ENCODE measurements around the gene ZNF182. TPM values are rescaled to one million over a fixed set of nuclear protein-coding genes. Genes with fewer than 3 reads are reported as not detected.
A peak's percentile ranks its signal among the peaks of the same experiment; 100 is the strongest.
"Not testable (repeated sequence)": the region's sequence is repeated elsewhere in the genome, so short reads cannot be mapped to it uniquely, and the experiment has no call there.

Gene ZNF182
- total RNA-seq, 1 donor from 2014 or later, result 7.9 TPM

GRCh38 chrX:48021026-48021900 is 17.5 kb upstream of the ZNF182 start:
- Mint-ChIP-seq H3K4me1 (peaks cover 4% of the 10 kb centered on the region), H3K4me3 (peak overlapping the region; percentile 90), H3K36me3 (peaks cover 2% of the 10 kb centered on the region), H3K9me3 (peaks cover 20% of the 10 kb centered on the region), H3K27me3 (ENCODE audit: low read depth) (no peaks in the 10 kb centered on the region), H3K27ac (peak overlapping the region; percentile 99)
- DNase-seq (ENCODE audit: low spot score in 2 of 2, unreplicated experiment in 2 of 2), result peak in 1 of 2 experiments; percentile 74
- no peak for TF ChIP-seq CTCF (IDR thresholded peaks at IDR 0.05; ENCODE audit: unreplicated experiment)

GRCh38 chrX:48020472-48020871 is 16.7 kb upstream of the ZNF182 start:
- H3K4me1 Mint-ChIP-seq, result not testable (repeated sequence)
- peaks cover 20% of the 10 kb centered on the region for H3K9me3 Mint-ChIP-seq

DNA sequence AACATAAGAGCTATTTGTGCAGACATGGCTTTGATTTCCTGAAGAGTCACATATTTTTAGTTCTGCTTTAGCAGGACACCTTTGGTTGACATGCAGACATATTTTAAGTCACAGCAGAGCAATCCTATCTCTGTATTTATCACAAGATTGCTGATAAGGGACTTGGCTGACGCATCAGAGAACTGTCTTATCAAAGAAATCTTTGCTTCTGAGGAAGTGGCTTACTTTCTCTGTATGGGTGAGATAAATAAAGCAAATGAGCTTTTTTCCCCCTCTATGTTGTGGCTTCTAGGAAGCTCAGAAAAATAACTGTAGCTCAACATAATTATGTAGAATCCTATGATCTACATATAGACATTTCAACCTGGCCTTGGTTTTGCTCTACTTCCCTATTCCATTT is 16.1 kb upstream of the ZNF182 start:
- not testable (repeated sequence) for H3K4me1 Mint-ChIP-seq; H3K36me3 Mint-ChIP-seq; H3K4me3 Mint-ChIP-seq; DNase-seq (ENCODE audit: low spot score in 2 of 2, unreplicated experiment in 2 of 2); H3K27me3 Mint-ChIP-seq (ENCODE audit: low read depth); H3K27ac Mint-ChIP-seq
- peaks cover 20% of the 10 kb centered on the region for H3K9me3 Mint-ChIP-seq

More at GRCh38 chrX:48020472-48020871, 16.7 kb upstream of the ZNF182 start:
- H3K36me3 Mint-ChIP-seq; DNase-seq (ENCODE audit: low spot score in 2 of 2, unreplicated experiment in 2 of 2); H3K27me3 Mint-ChIP-seq (ENCODE audit: low read depth); H3K27ac Mint-ChIP-seq: not testable (repeated sequence)
- peak overlapping the region; percentile 90 for H3K4me3 Mint-ChIP-seq

- H3K4me3 Mint-ChIP-seq; DNase-seq (ENCODE audit: low spot score in 2 of 2, unreplicated experiment in 2 of 2); H3K9me3 Mint-ChIP-seq; H3K27ac Mint-ChIP-seq; H3K4me1 Mint-ChIP-seq; H3K27me3 Mint-ChIP-seq (ENCODE audit: low read depth); H3K36me3 Mint-ChIP-seq: not testable (repeated sequence)
These were observed 13.0 kb upstream of the ZNF182 start for GRCh38 chrX:48016583-48017310.

- not testable (repeated sequence) for H3K4me1 Mint-ChIP-seq; DNase-seq (ENCODE audit: low spot score in 2 of 2, unreplicated experiment in 2 of 2); H3K27me3 Mint-ChIP-seq (ENCODE audit: low read depth); H3K4me3 Mint-ChIP-seq; H3K9me3 Mint-ChIP-seq; H3K36me3 Mint-ChIP-seq; H3K27ac Mint-ChIP-seq
These were observed 5.7 kb upstream of the ZNF182 start for GRCh38 chrX:48009445-48009960.

DNA sequence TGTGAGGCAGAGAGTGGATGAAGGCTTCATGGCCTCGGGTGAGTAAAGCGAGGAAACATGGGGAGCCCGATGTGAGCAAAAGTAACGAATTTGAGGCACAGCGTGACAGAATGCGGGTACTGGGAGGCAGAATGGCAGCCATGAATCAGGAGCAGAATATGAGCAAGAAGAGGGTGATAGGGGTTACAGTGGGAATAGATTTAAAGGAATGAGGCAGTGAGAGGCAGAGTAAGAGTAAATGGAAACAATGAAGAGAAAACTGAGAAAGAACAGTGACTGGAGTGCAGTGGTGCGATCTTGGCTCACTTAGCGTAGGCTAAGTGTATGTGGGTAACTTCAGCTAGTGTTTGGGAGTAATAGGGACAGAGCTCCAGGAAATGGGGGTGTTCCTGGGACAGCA is 2.9 kb upstream of the ZNF182 start, which contains the start of gene SPACA5:
Gene SPACA5, plus strand, starts transcription at position 301 of the 400 bp plus-strand sequence. CDS start 815 bp downstream, outside the sequence.
- H3K4me3 Mint-ChIP-seq; H3K27me3 Mint-ChIP-seq (ENCODE audit: low read depth); H3K27ac Mint-ChIP-seq; DNase-seq (ENCODE audit: low spot score in 2 of 2, unreplicated experiment in 2 of 2); H3K4me1 Mint-ChIP-seq; H3K36me3 Mint-ChIP-seq; H3K9me3 Mint-ChIP-seq: not testable (repeated sequence)

GRCh38 chrX:48003367-48003757 is 427 bp downstream of the ZNF182 start:
- no peak for TF ChIP-seq CTCF (IDR thresholded peaks at IDR 0.05; ENCODE audit: unreplicated experiment)
- Mint-ChIP-seq H3K27me3 (ENCODE audit: low read depth) (no peaks in the 10 kb centered on the region), H3K9me3 (peaks cover 12% of the 10 kb centered on the region), H3K27ac (peak overlapping the region; percentile 99), H3K4me3 (peak overlapping the region; percentile 98), H3K36me3 (peaks cover 12% of the 10 kb centered on the region), H3K4me1 (peaks cover 6% of the 10 kb centered on the region)
- no peak for DNase-seq (ENCODE audit: low spot score in 2 of 2, unreplicated experiment in 2 of 2)

- peaks cover 6% of the 10 kb centered on the region for H3K4me1 Mint-ChIP-seq
- TF ChIP-seq CTCF (IDR thresholded peaks at IDR 0.05; ENCODE audit: unreplicated experiment), result no peak
- DNase-seq (ENCODE audit: low spot score in 2 of 2, unreplicated experiment in 2 of 2), result no peak
- no peak overlapping the region for H3K27ac Mint-ChIP-seq
- peaks cover 12% of the 10 kb centered on the region for H3K36me3 Mint-ChIP-seq
- no peaks in the 10 kb centered on the region for H3K27me3 Mint-ChIP-seq (ENCODE audit: low read depth)
- peak overlapping the region; percentile 47 for H3K4me3 Mint-ChIP-seq
- peaks cover 16% of the 10 kb centered on the region for H3K9me3 Mint-ChIP-seq
These were observed 860 bp downstream of the ZNF182 start for GRCh38 chrX:48002929-48003328.
